ENCODE measurements around the gene TRIM71.
"Not testable (repeated sequence)": the region's sequence is repeated elsewhere in the genome, so short reads cannot be mapped to it uniquely, and the experiment has no call there.

The TRIM71 gene

GRCh38 chr3:32817558-32818228, at the start of gene TRIM71:
Gene TRIM71, plus strand, starts transcription at chr3:32817997. Its CDS starts 84 bp downstream, at chr3:32818081.
- peak; percentile 28 to 49 for DNase-seq
- TF ChIP-seq POLR2A (IDR thresholded peaks at IDR 0.05; ENCODE audit: low read length) = no peak
- TF ChIP-seq GATA1 (IDR thresholded peaks at IDR 0.05; ENCODE audit: low read depth, low read length) = no peak

DNA sequence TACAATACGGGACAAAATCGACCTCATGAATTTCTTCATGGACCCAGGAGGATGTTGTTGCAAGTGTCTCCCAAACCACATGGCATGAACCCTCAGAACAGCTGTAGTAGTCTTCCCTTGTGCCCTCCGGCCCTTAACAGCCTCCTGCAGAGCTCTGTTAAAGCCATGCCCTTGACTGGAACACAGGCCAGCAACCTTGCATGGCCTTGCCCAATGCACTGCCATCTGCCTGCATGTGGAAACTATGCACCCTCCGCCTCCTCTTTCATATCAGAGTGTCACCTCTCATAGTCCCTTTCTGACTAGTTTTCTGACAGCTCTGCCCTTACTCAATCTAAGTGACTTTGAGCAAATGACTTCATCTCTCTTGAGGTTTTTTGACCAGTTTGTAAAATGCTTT, 39.4 kb upstream of the TRIM71 start:
- TF ChIP-seq POLR2A (IDR thresholded peaks at IDR 0.05; ENCODE audit: low read length) = no peak
- TF ChIP-seq GATA1 (IDR thresholded peaks at IDR 0.05; ENCODE audit: low read depth, low read length) = no peak
- DNase-seq = no peak

DNA sequence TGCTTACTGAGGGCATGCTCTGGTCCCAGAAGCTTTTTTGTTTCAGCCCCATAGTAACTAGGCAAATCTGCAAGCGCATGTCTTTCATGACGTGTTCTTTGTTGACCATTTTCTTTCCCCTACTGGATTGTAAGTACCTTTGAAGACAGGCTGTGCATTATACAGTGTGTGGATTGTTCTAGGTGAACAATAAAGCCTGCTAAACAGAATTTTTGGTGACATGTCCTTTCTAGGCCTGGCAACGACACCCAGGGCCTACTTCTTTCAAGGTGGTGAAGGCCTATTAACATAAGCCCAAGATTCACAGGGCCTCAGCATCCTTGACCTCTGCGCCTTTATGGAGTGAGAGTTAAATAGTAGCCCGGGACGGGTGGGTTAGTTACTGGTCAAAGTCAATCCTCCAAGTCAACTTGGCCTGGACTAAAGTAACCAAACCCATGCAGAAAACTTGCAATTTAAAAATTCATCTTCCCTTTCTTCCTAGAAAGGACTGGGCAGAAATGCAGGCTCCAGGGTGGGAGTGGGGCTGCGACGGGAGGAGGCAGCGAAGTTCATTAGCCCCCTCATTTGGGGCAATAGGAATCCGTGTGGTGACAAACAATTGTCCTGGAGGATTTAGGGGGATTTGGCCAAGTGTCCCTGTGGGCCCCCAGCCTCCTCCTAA, 37.6 kb upstream of the TRIM71 start:
- DNase-seq = no peak
- no peak for TF ChIP-seq GATA1 (IDR thresholded peaks at IDR 0.05; ENCODE audit: low read depth, low read length)
- no peak for TF ChIP-seq POLR2A (IDR thresholded peaks at IDR 0.05; ENCODE audit: low read length)

DNA sequence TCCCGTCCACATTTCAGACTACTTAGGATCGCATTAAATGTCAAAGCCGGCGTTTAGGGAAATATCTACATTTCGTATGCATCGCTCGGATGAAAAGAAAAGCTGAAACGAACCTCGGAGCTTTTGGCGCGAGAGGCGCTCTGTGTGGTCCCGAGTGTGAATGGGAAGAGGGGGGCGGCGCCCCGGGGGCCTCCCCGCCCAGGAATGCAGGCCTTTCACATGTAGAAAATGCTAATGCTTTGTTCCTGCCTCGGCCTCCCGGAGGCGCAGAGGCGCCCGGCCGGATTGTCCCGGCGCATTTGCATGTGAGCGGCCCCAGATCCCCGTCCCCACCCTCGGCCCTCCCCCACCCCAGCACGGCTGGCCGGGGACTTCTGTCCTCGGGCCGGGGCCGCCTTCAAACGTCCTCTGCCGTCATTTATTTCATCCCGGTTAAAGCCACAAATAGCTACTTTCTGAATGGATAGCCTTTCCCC, 37.0 kb upstream of the TRIM71 start:
- no peak for TF ChIP-seq GATA1 (IDR thresholded peaks at IDR 0.05; ENCODE audit: low read depth, low read length)
- TF ChIP-seq POLR2A (IDR thresholded peaks at IDR 0.05; ENCODE audit: low read length) = no peak
- peak; percentile 67 to 70 for DNase-seq

DNA sequence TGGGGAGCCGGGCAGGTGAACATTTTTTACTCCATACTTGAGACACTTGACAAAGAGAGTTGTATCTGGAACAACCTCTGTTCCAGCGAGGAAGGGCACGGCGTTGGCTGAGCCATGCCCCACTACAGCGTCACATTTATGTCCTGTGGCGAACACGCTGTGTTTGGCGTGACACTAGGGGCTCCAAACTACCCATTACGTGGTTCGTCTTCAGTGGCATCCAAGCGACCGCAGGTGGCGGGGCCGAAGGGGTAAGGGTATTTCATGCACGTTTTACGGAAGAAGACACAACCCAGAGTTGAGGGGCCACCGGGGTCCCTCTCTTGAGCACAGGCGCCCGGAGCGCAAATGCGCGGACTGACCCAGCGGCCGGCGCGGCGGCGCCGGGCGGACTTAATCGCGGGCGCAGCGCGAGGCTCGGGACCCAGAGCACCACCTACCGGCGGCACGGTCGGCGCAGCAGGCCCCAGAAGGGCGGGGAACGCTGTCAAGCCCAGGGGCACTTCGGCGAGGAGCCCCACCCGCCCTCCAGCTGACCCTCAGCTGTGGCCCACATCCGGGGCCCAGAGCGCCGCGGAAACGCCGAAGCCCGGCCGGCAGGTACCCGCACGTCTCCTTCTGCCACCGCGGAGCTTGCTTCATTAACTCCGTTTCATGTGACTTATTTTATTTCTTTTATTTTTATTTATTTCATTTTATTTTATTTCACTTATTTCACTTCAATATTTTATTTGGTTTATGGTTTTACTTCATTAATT, 36.4 kb upstream of the TRIM71 start:
- no peak for TF ChIP-seq POLR2A (IDR thresholded peaks at IDR 0.05; ENCODE audit: low read length)
- no peak for TF ChIP-seq GATA1 (IDR thresholded peaks at IDR 0.05; ENCODE audit: low read depth, low read length)
- DNase-seq = peak; percentile 89

- DNase-seq = not testable (repeated sequence)
Observed at GRCh38 chr3:32781969-32782270, 35.9 kb upstream of the TRIM71 start.

DNA sequence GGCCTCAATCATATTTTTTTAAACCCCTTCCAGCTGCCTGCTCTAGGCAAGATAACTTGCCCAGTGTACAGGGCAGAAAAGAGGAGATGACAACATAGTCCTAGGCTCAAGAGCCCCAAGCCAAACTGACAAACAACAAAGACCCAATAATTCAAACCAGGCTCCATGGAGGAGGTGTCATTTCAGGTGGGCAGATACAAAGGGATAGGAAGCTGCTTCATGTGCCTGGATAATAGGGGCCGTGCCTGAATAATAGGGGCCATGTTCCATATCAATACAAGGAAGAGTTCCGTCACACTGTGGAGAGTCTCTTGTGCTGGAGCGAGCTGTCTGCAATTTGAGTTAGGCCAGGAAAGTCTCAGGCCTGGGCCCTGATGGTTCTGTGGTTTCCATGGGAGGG, 35.4 kb upstream of the TRIM71 start:
- no peak for DNase-seq
- no peak for TF ChIP-seq POLR2A (IDR thresholded peaks at IDR 0.05; ENCODE audit: low read length)
- no peak for TF ChIP-seq GATA1 (IDR thresholded peaks at IDR 0.05; ENCODE audit: low read depth, low read length)

DNA sequence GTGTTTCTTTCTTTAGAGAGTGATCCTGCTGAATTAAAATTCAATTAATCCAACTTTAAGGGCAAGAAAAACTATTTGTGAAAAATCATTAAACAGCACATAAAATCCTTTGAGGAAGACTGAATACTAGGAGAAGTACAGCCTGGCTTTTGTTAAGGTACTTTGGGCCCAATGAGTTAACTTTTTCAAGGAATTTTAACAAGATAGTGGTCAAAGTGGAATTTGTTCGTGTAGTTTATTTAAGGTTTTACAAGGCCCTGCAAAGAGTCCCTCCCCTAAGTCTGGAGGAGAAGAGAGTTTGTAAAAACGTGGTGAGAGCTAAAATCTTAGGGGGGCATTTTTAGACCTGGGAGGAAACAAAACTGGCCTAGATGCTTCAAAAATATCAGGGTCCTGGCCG, 26.0 kb upstream of the TRIM71 start:
- TF ChIP-seq POLR2A (IDR thresholded peaks at IDR 0.05; ENCODE audit: low read length) (no peak), GATA1 (IDR thresholded peaks at IDR 0.05; ENCODE audit: low read depth, low read length) (no peak)
- no peak for DNase-seq

DNA sequence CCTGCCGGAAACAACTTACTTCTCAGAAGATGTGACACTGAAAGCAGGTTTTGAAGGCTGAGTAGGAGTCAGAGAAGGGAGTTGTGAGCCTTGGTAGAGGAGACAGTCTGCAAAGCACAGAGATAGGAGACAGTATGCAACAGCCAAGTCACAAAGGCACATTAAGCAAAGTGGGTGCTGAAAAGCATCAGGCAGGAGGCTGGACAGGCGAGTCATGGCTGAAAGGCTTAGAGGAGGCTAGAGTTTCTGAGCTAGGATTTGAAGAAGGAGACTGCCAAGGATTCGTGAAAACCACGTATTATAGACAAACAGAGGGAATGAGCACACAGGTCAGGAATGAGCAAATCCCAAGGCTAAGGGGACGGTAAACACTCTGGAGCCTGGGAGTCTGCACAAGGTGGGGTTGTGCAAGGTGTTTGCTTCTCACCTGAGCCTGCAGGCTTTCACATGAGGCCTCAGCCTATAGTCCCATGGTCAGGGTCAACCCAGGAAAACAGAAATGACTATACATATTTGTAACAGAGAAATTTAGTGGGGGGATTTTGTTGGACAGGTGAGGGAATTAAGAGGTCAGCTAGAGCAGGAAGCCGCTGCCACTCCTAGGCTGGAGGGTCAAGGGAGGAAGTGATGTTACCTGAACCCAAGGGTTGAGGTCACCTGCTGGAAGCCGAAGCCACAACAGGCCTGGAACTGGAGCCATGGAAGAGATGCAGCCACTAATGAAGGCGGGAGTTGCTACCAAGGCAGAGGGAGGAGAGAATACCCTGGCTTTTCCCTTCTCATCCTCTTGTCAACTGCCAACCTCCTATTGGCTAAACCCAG, 23.1 kb upstream of the TRIM71 start:
- no peak for TF ChIP-seq GATA1 (IDR thresholded peaks at IDR 0.05; ENCODE audit: low read depth, low read length)
- TF ChIP-seq POLR2A (IDR thresholded peaks at IDR 0.05; ENCODE audit: low read length) = no peak
- no peak for DNase-seq

DNA sequence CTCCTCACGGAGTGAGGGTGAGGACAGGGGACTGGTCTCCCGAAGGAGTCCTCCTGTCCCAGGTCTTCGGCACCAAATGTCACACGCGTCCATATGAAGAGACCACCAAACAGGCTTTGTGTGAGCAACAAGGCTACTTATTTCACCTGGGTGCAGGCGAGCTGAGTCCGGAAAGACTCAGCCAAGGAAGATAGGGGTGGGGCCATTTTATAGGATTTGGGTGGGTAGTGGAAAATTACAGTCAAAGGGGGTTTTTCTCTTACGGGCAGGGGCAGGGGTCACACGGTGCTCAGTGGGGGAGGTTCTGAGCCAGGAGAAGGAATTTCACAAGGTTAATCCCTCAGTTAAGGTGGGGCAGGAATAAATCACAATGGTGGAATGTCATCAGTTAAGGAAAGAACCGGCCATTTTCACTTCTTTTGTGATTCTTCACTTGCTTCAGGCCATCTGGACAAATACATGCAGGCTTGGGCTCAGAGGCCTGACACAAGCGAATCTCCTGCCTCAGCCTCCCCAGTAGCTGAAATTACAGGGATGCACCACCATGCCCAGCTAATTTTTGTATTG, 21.3 kb upstream of the TRIM71 start:
- not testable (repeated sequence) for DNase-seq

GRCh38 chr3:32797776-32798175, 20.0 kb upstream of the TRIM71 start:
- DNase-seq = no peak
- TF ChIP-seq GATA1 (IDR thresholded peaks at IDR 0.05; ENCODE audit: low read depth, low read length) (no peak), POLR2A (IDR thresholded peaks at IDR 0.05; ENCODE audit: low read length) (no peak)

GRCh38 chr3:32801440-32801839, 16.4 kb upstream of the TRIM71 start:
- DNase-seq = not testable (repeated sequence)

GRCh38 chr3:32813180-32813579, 4.6 kb upstream of the TRIM71 start:
- TF ChIP-seq GATA1 (IDR thresholded peaks at IDR 0.05; ENCODE audit: low read depth, low read length) (no peak), POLR2A (IDR thresholded peaks at IDR 0.05; ENCODE audit: low read length) (no peak)
- no peak for DNase-seq

DNA sequence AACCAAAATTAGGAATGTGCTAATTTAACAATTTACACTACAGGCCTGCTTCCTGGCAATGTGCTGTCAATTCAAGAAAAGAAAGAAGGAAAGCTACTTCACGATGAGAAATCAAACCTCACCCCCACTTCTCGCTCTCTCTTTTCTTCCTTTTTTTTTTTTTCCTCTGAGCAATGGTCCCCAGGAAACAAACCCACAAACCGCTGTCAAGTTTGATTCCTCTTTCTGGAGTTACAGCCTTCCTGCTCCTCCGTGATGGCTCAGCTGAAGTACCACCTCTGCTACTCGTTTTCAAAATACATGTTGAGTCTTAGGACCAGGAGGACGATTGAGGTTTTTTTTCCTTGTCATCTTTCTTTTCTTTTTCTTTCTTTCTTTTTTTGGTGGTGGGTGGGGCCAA, 3.4 kb upstream of the TRIM71 start:
- no peak for DNase-seq
- TF ChIP-seq POLR2A (IDR thresholded peaks at IDR 0.05; ENCODE audit: low read length) = no peak
- TF ChIP-seq GATA1 (IDR thresholded peaks at IDR 0.05; ENCODE audit: low read depth, low read length) = no peak
